ENCODE results near the gene CLPTM1L. TPM values are rescaled to one million over a fixed set of nuclear protein-coding genes. Genes with fewer than 3 reads are reported as not detected.
"Not testable (repeated sequence)": the region's sequence is repeated elsewhere in the genome, so short reads cannot be mapped to it uniquely, and the experiment has no call there.

The CLPTM1L gene
- total RNA-seq, 1 experiment from 2014 or later, result 141 TPM

GRCh38 chr5:1367149-1367548 lies 22.2 kb upstream of the CLPTM1L start:
- no peaks in the 10 kb centered on the region for H3K79me2 ChIP-seq (ENCODE audit: low read length)
- no peaks in the 10 kb centered on the region for H3K9me3 ChIP-seq (ENCODE audit: low read length)
- peak; percentile 71 for DNase-seq
- H3K9me2 ChIP-seq (replicated peaks; ENCODE audit: insufficient read depth, low read length), result no peaks in the 10 kb centered on the region
- peak overlapping the region; percentile 56 for H3K4me3 ChIP-seq (ENCODE audit: low read length)
- 0 out of 2 replicates have a peak overlapping the region, but pooled peaks have one; percentile 39 for H3K27ac ChIP-seq (ENCODE audit: low read length)
- H3K9ac ChIP-seq (ENCODE audit: low read length), result peak overlapping the region; percentile 45
- H4K20me1 ChIP-seq (ENCODE audit: insufficient read depth, low read depth, low read length), result no peaks in the 10 kb centered on the region
- no peaks in the 10 kb centered on the region for H3K27me3 ChIP-seq (ENCODE audit: low read length)
- H3K4me1 ChIP-seq (ENCODE audit: low read length), result peaks cover 23% of the 10 kb centered on the region
- peak overlapping the region; percentile 86 for H2AFZ ChIP-seq (ENCODE audit: low read length)
- no peaks in the 10 kb centered on the region for H3K36me3 ChIP-seq (ENCODE audit: insufficient read depth, low read length)
- peak overlapping the region; percentile 63 for H3K4me2 ChIP-seq (ENCODE audit: low read depth, low read length, poor library complexity, severe bottlenecking)

GRCh38 chr5:1366514-1366913 lies 21.6 kb upstream of the CLPTM1L start:
- peak overlapping the region; percentile 63 for H3K4me2 ChIP-seq (ENCODE audit: low read depth, low read length, poor library complexity, severe bottlenecking)

GRCh38 chr5:1364211-1364610 lies 19.3 kb upstream of the CLPTM1L start:
- H3K4me2 ChIP-seq (ENCODE audit: low read depth, low read length, poor library complexity, severe bottlenecking), result no peak overlapping the region
- H3K27ac ChIP-seq (ENCODE audit: low read length), result no peak overlapping the region
- H2AFZ ChIP-seq (ENCODE audit: low read length), result no peak overlapping the region
- DNase-seq, result no peak
- no peaks in the 10 kb centered on the region for H3K79me2 ChIP-seq (ENCODE audit: low read length)
- H3K9me2 ChIP-seq (replicated peaks; ENCODE audit: insufficient read depth, low read length), result no peaks in the 10 kb centered on the region
- H3K9ac ChIP-seq (ENCODE audit: low read length), result no peak overlapping the region
- H3K4me1 ChIP-seq (ENCODE audit: low read length), result peaks cover 15% of the 10 kb centered on the region
- H3K36me3 ChIP-seq (ENCODE audit: insufficient read depth, low read length), result no peaks in the 10 kb centered on the region
- H3K9me3 ChIP-seq (ENCODE audit: low read length), result no peaks in the 10 kb centered on the region
- no peaks in the 10 kb centered on the region for H4K20me1 ChIP-seq (ENCODE audit: insufficient read depth, low read depth, low read length)
- no peaks in the 10 kb centered on the region for H3K27me3 ChIP-seq (ENCODE audit: low read length)
- H3K4me3 ChIP-seq (ENCODE audit: low read length), result no peak overlapping the region

More at GRCh38 chr5:1366514-1366913, 21.6 kb upstream of the CLPTM1L start:
- no peaks in the 10 kb centered on the region for H3K27me3 ChIP-seq (ENCODE audit: low read length)
- peak; percentile 75 for DNase-seq
- no peaks in the 10 kb centered on the region for H3K9me3 ChIP-seq (ENCODE audit: low read length)
- H3K27ac ChIP-seq (ENCODE audit: low read length), result 0 out of 2 replicates have a peak overlapping the region, but pooled peaks have one; percentile 39
- no peaks in the 10 kb centered on the region for H3K79me2 ChIP-seq (ENCODE audit: low read length)
- H3K4me3 ChIP-seq (ENCODE audit: low read length), result peak overlapping the region; percentile 56
- H3K9ac ChIP-seq (ENCODE audit: low read length), result peak overlapping the region; percentile 45
- H3K36me3 ChIP-seq (ENCODE audit: insufficient read depth, low read length), result no peaks in the 10 kb centered on the region
- H3K4me1 ChIP-seq (ENCODE audit: low read length), result peaks cover 18% of the 10 kb centered on the region
- H2AFZ ChIP-seq (ENCODE audit: low read length), result peak overlapping the region; percentile 86
- H3K9me2 ChIP-seq (replicated peaks; ENCODE audit: insufficient read depth, low read length), result no peaks in the 10 kb centered on the region
- no peaks in the 10 kb centered on the region for H4K20me1 ChIP-seq (ENCODE audit: insufficient read depth, low read depth, low read length)

GRCh38 chr5:1363581-1363980 lies 18.7 kb upstream of the CLPTM1L start:
- H3K9ac ChIP-seq (ENCODE audit: low read length), result no peak overlapping the region
- H2AFZ ChIP-seq (ENCODE audit: low read length), result no peak overlapping the region
- no peaks in the 10 kb centered on the region for H3K27me3 ChIP-seq (ENCODE audit: low read length)
- no peak overlapping the region for H3K4me3 ChIP-seq (ENCODE audit: low read length)
- H3K4me1 ChIP-seq (ENCODE audit: low read length), result peaks cover 15% of the 10 kb centered on the region
- no peak for DNase-seq
- H3K9me2 ChIP-seq (replicated peaks; ENCODE audit: insufficient read depth, low read length), result no peaks in the 10 kb centered on the region
- H3K9me3 ChIP-seq (ENCODE audit: low read length), result no peaks in the 10 kb centered on the region
- H3K27ac ChIP-seq (ENCODE audit: low read length), result no peak overlapping the region
- no peaks in the 10 kb centered on the region for H3K79me2 ChIP-seq (ENCODE audit: low read length)
- H4K20me1 ChIP-seq (ENCODE audit: insufficient read depth, low read depth, low read length), result no peaks in the 10 kb centered on the region
- no peaks in the 10 kb centered on the region for H3K36me3 ChIP-seq (ENCODE audit: insufficient read depth, low read length)
- no peak overlapping the region for H3K4me2 ChIP-seq (ENCODE audit: low read depth, low read length, poor library complexity, severe bottlenecking)

GRCh38 chr5:1363160-1363559 lies 18.3 kb upstream of the CLPTM1L start:
- Histone ChIP-seq H3K9ac (ENCODE audit: low read length) (no peak overlapping the region), H3K27me3 (ENCODE audit: low read length) (no peaks in the 10 kb centered on the region), H3K9me2 (replicated peaks; ENCODE audit: insufficient read depth, low read length) (no peaks in the 10 kb centered on the region), H3K79me2 (ENCODE audit: low read length) (no peaks in the 10 kb centered on the region), H3K9me3 (ENCODE audit: low read length) (no peaks in the 10 kb centered on the region), H3K4me3 (ENCODE audit: low read length) (no peak overlapping the region), H4K20me1 (ENCODE audit: insufficient read depth, low read depth, low read length) (no peaks in the 10 kb centered on the region), H3K4me1 (ENCODE audit: low read length) (peaks cover 15% of the 10 kb centered on the region), H2AFZ (ENCODE audit: low read length) (no peak overlapping the region), H3K27ac (ENCODE audit: low read length) (no peak overlapping the region), H3K36me3 (ENCODE audit: insufficient read depth, low read length) (no peaks in the 10 kb centered on the region), H3K4me2 (ENCODE audit: low read depth, low read length, poor library complexity, severe bottlenecking) (no peak overlapping the region)
- no peak for DNase-seq

GRCh38 chr5:1362242-1363015 lies 17.5 kb upstream of the CLPTM1L start:
- H3K4me3 ChIP-seq (ENCODE audit: low read length), result no peak overlapping the region
- no peak overlapping the region for H2AFZ ChIP-seq (ENCODE audit: low read length)
- H3K9me3 ChIP-seq (ENCODE audit: low read length), result no peaks in the 10 kb centered on the region
- peaks cover 15% of the 10 kb centered on the region for H3K4me1 ChIP-seq (ENCODE audit: low read length)
- no peak for DNase-seq
- H3K27me3 ChIP-seq (ENCODE audit: low read length), result no peaks in the 10 kb centered on the region
- H3K4me2 ChIP-seq (ENCODE audit: low read depth, low read length, poor library complexity, severe bottlenecking), result no peak overlapping the region
- H4K20me1 ChIP-seq (ENCODE audit: insufficient read depth, low read depth, low read length), result no peaks in the 10 kb centered on the region
- no peaks in the 10 kb centered on the region for H3K9me2 ChIP-seq (replicated peaks; ENCODE audit: insufficient read depth, low read length)
- H3K36me3 ChIP-seq (ENCODE audit: insufficient read depth, low read length), result no peaks in the 10 kb centered on the region
- H3K9ac ChIP-seq (ENCODE audit: low read length), result no peak overlapping the region
- H3K27ac ChIP-seq (ENCODE audit: low read length), result no peak overlapping the region
- H3K79me2 ChIP-seq (ENCODE audit: low read length), result no peaks in the 10 kb centered on the region

GRCh38 chr5:1360861-1361260 lies 16.0 kb upstream of the CLPTM1L start:
- no peak overlapping the region for H3K9ac ChIP-seq (ENCODE audit: low read length)
- H3K4me1 ChIP-seq (ENCODE audit: low read length), result no peaks in the 10 kb centered on the region; the same call in 1 of the 2 replicates
- H3K9me3 ChIP-seq (ENCODE audit: low read length), result no peaks in the 10 kb centered on the region
- H3K4me3 ChIP-seq (ENCODE audit: low read length), result no peak overlapping the region
- H4K20me1 ChIP-seq (ENCODE audit: insufficient read depth, low read depth, low read length), result no peaks in the 10 kb centered on the region
- no peaks in the 10 kb centered on the region for H3K9me2 ChIP-seq (replicated peaks; ENCODE audit: insufficient read depth, low read length)
- H3K27me3 ChIP-seq (ENCODE audit: low read length), result no peaks in the 10 kb centered on the region
- H3K79me2 ChIP-seq (ENCODE audit: low read length), result no peaks in the 10 kb centered on the region
- DNase-seq, result no peak
- no peak overlapping the region for H3K4me2 ChIP-seq (ENCODE audit: low read depth, low read length, poor library complexity, severe bottlenecking)
- H3K27ac ChIP-seq (ENCODE audit: low read length), result no peak overlapping the region
- H2AFZ ChIP-seq (ENCODE audit: low read length), result no peak overlapping the region
- H3K36me3 ChIP-seq (ENCODE audit: insufficient read depth, low read length), result no peaks in the 10 kb centered on the region

GRCh38 chr5:1360367-1360766 lies 15.5 kb upstream of the CLPTM1L start:
- H3K4me2 ChIP-seq (ENCODE audit: low read depth, low read length, poor library complexity, severe bottlenecking); DNase-seq; H3K4me3 ChIP-seq (ENCODE audit: low read length); H2AFZ ChIP-seq (ENCODE audit: low read length); H3K27me3 ChIP-seq (ENCODE audit: low read length); H3K9ac ChIP-seq (ENCODE audit: low read length); H3K9me3 ChIP-seq (ENCODE audit: low read length); H3K9me2 ChIP-seq (replicated peaks; ENCODE audit: insufficient read depth, low read length); H3K36me3 ChIP-seq (ENCODE audit: insufficient read depth, low read length); H3K27ac ChIP-seq (ENCODE audit: low read length); H3K79me2 ChIP-seq (ENCODE audit: low read length); H4K20me1 ChIP-seq (ENCODE audit: insufficient read depth, low read depth, low read length); H3K4me1 ChIP-seq (ENCODE audit: low read length): not testable (repeated sequence)
